Right kidney (tissue), 1 donor: ENCODE measurements around the gene KCND3.
"Not testable (repeated sequence)": the region's sequence is repeated elsewhere in the genome, so short reads cannot be mapped to it uniquely, and the experiment has no call there.

Experiments used
- DNase-seq: peaks from one replicate; pipeline ENCODE4 v3.0.0-alpha.2; 2016

The KCND3 gene

GRCh38 chr1:111775966-111776365 lies 213.5 kb downstream of the KCND3 start:
- no peak for DNase-seq

GRCh38 chr1:111770916-111771315 lies 218.6 kb downstream of the KCND3 start:
- no peak for DNase-seq

DNA sequence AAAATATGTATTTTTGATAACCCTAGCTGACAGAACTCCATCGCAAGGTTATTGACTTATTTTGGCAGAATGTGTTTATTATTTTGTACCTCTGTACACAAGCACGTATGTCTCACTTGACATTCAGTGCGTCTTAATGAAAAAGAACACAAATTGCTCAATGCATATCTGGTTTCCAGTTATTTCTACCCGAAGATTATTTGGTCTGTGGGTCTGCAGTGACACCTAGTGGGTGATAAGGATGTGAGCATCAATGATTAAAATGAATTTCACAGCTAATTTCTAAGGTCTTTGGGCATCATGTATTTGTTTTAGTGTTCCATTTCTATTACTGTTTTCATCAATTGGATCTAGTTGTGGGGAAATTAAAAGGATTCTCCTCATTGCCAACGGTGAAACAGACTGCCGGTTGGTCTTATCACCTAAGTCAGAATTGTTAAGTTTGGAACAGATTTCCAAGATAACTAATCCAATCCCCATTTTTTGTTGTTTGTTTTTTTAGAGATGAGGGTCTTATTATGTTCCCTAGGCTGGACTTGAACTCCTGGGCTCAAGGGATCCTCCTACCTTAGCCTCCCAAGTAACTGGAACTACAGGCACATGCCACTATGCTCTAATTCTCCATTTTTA lies 219.8 kb downstream of the KCND3 start:
- DNase-seq: no peak

GRCh38 chr1:111768625-111769024 lies 220.8 kb downstream of the KCND3 start:
- DNase-seq: no peak

DNA sequence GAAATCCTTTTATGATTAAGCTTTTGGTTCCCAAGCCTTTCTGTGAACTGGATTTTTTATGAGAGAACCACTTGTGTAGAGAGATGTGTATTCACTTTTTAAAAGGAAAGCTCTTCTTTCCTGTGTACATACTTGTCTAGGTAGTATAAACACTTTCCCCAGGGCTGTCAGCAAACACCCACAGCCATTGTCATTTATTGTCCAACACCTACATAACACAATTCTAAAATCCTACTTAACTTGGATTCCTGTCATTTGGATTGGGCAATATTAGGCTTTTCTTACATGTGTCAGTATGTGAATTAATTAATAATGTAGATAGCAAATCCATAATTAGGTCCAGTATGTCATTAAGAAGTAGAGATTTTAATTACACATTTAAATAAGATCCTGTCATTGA lies 221.4 kb downstream of the KCND3 start:
- DNase-seq: no peak

GRCh38 chr1:111762332-111762731 lies 227.1 kb downstream of the KCND3 start:
- DNase-seq: no peak

GRCh38 chr1:111761717-111762116 lies 227.8 kb downstream of the KCND3 start:
- DNase-seq: no peak

GRCh38 chr1:111758373-111758772 lies 231.1 kb downstream of the KCND3 start:
- no peak for DNase-seq

GRCh38 chr1:111756124-111756513 lies 233.3 kb downstream of the KCND3 start:
- DNase-seq: no peak

GRCh38 chr1:111755331-111756123 lies 233.9 kb downstream of the KCND3 start, which contains the start of gene DDX20:
Gene DDX20 (plus strand): TSS chr1:111755901. CDS start chr1:111755925, 24 bp downstream.
- peak; percentile 100 for DNase-seq

- no peak for DNase-seq
Observed at GRCh38 chr1:111754984-111755330, 234.5 kb downstream of the KCND3 start.

DNA sequence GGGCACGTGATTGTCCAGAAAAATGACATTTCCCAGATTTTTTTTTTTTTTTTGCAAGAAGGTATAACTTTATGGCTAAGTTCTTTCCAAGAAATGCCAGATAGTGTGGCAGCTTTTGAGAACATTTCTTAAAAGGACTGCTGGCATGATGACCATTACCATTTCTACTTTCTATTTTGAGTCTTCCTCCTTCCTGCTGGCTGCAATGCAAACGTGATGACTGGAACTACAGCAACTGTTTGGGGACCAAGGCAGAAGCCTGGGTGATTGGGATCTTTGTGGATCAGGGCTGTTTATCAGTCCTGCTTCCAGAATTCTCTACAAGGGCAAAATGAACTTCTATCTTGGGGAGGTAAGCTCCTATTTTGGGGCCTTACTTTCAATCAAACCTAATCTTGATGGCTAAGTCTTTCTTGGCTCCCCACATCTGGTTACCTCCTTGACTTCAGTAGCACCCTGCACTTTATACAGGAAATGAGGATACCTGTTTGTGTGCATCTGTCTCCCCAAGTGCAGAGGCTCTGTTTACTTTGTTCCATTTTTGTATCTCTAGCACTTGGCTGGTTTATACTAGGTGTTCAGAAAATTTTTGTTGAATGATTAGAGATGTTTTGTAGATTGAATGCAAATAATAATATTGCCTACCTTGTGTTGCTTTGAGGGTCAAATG lies 237.4 kb downstream of the KCND3 start:
- no peak for DNase-seq

GRCh38 chr1:111750856-111751255 lies 238.6 kb downstream of the KCND3 start:
- DNase-seq: no peak

GRCh38 chr1:111749628-111750027 lies 239.8 kb downstream of the KCND3 start:
- no peak for DNase-seq

- DNase-seq: no peak
Observed at GRCh38 chr1:111747947-111748346, 241.5 kb downstream of the KCND3 start.

DNA sequence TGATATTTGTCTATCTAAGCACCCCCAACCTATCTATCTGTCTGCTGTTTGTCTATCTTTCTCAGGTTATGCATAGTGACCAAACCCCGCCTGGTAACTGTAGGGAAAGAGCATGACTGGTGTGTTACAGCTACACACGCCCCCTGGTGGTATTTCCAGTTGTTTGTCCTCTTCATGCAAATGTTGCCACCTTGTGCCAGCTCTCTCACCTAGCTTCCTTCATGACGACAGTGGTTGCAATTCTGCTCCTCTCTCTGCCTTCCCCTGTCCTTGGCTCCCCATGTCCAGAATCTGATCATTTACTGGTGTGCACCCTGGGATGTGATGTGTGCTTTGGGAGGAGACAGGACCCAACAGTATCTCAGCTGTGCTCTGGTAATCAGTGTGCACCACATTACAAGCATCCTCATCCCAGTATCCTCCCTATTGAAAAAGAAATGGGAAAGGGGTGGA lies 242.2 kb downstream of the KCND3 start:
- DNase-seq: no peak

DNA sequence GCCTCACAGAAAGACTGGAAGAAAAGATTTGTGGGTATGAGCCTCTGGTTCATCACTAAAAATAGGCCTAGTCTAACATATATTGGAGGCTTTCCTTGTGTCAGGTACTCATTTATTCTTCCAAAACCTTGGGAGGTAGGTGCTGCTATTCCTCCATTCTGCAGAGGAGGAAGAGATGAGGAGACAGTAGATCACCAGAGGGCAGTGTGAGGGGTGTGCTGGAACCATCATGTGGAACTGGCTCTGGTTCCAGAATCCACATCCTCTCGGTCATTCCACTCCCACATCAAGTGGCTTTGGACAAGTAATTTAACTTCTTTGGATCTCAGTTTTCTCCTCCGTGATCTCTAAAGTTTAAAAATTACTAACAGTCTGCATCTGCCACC lies 242.9 kb downstream of the KCND3 start:
- no peak for DNase-seq

DNA sequence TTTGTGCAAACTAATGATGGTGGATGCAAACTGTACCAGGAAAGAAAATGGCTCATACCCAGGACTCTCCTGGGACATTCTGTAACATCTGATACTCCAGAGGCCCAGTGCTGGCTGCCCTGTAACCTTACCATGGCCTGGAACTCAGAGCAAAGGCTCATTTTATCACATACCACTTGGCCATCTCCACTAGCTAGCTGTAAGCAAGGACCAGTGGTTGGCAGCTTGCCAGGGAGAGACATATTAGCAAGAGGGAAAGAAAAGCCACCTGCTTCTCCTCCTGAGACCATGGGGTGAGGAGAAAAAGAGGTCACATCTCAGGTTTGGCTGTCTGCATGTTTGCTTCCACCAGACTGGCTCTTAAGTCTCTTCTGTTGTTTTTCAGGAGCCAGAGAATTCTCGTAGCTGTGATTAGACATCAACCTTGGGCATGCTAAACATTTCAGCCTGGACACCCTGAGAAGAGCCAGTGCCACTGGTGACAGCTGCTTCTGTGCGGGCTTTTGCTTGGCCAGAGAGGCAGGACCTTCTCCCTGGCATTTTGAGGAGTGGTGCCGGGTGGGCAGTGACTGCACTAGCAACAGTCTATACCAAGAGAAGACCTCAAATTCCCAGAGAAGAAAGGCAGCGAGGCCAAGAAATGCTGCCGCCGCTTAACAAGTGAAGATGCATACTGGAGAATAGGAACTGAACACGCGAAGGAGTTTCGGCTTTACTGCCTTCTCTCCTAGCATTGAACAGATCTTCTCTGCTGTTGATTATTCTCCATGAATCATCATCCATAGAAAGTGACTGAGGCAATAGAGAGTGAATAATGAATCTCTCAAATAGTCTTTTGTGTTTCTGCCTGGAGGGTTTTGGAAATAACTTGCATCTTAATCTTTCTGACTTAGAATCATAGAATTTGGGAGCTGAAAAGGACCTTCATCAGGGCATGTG lies 243.5 kb downstream of the KCND3 start:
- no peak for DNase-seq

GRCh38 chr1:111743679-111744101 lies 245.8 kb downstream of the KCND3 start:
- DNase-seq: no peak

DNA sequence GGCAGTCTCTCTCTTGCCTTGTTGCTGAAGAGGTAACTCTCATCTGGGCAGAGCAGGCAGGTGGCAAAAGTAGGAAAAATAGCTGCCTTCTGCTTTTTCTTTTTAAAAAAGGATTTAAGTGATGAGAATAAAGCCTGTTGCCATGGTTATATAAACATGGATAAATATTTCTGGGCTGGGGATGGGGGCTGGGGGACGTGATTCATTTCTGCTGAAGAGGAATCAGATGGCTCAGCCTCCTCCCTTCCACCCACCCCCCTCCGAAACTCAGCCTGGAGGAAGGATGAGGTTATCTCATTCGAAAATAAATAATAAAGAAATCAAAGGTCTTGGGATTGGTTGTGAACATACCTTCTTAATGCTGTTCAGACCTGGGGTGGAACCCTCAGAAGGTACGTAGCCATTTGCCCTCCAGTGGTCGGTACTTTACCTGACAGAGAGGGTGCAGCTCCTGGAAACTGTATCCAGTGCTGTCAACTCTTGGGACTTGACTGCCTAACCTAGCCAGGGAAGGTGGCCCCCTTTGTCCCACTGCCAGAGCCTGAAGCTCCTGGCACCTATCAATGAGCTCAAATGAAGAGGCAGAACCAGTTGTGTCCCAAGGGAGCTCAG lies 246.4 kb downstream of the KCND3 start:
- no peak for DNase-seq

DNA sequence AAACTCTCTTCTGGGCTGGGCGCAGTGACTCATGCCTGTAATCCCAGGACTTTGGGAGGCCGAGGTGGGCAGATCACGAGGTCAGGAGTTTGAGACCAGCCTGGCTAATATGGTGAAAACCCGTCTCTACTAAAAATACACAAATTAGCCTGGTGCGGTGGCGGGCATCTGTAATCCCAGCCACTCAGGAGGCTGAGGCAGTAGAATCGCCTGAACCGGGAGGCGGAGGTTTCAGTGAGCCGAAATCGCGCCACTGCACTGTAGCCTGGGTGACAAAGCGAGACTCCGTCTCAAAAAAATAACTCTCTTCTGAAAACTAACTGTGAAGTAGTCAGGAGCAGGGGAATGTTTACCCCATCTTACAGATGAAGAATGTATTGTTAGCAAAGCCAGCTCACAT lies 247.2 kb downstream of the KCND3 start:
- DNase-seq: not testable (repeated sequence)
